Measurements from ENCODE around the gene PTGER2. TPM values are rescaled to one million over a fixed set of nuclear protein-coding genes. Genes with fewer than 3 reads are reported as not detected.

PTGER2 gene
- total and polyA plus RNA-seq, 2 donors (not counting 1 experiment from before 2014, with no cell fraction given) = 15.9 to 38.8 TPM

GRCh38 chr14:52356025-52356424 is 41.9 kb downstream of the PTGER2 start:
- peak in 1 of 2 donors; percentile 20 for DNase-seq (ENCODE audit: low read depth in 2 of 2)
- Histone ChIP-seq H3K4me1 (ENCODE audit: control insufficient read depth, extremely low read depth, insufficient read depth, low read length) (peaks cover 24% of the 10 kb centered on the region), H3K27ac (ENCODE audit: insufficient read depth, low read length) (peak overlapping the region; percentile 71), H3K36me3 (ENCODE audit: control insufficient read depth, insufficient read depth, low read length) (no peaks in the 10 kb centered on the region), H3K27me3 (ENCODE audit: control insufficient read depth, insufficient read depth, low read length) (no peaks in the 10 kb centered on the region), H3K79me2 (ENCODE audit: control insufficient read depth, insufficient read depth, low read length) (no peaks in the 10 kb centered on the region), H2AFZ (ENCODE audit: low read length) (no peak overlapping the region), H3K4me3 (replicated peaks in 1 of 4; ENCODE audit: control extremely low read depth in 1 of 4, insufficient read depth in 1 of 4, low read depth in 3 of 4, low read length in 4 of 4) (no peak overlapping the region), H3K9me3 (ENCODE audit: control insufficient read depth, insufficient read depth, low read depth, low read length) (no peaks in the 10 kb centered on the region), H4K20me1 (ENCODE audit: control insufficient read depth, extremely low read depth, insufficient read depth, low read length) (no peaks in the 10 kb centered on the region), H3K9ac (ENCODE audit: insufficient read depth, low read length) (no peak overlapping the region), H3K4me2 (ENCODE audit: extremely low read depth, insufficient read depth, low read length) (no peak overlapping the region)
- TF ChIP-seq EZH2 (IDR thresholded peaks at IDR 0.05; ENCODE audit: low read length, missing control alignments) (no peak), CTCF (conservative IDR thresholded peaks at IDR 0.05 in 1 of 2, IDR thresholded peaks at IDR 0.05 in 1 of 2; ENCODE audit: low read depth in 1 of 2, low read length in 2 of 2) (no peak)

GRCh38 chr14:52360831-52361230 is 46.7 kb downstream of the PTGER2 start:
- H3K9me3 ChIP-seq (ENCODE audit: control insufficient read depth, insufficient read depth, low read depth, low read length) = no peaks in the 10 kb centered on the region
- H3K9ac ChIP-seq (ENCODE audit: insufficient read depth, low read length) = no peak overlapping the region
- peak overlapping the region; percentile 68 for H2AFZ ChIP-seq (ENCODE audit: low read length)
- no peaks in the 10 kb centered on the region for H3K36me3 ChIP-seq (ENCODE audit: control insufficient read depth, insufficient read depth, low read length)
- no peaks in the 10 kb centered on the region for H3K27me3 ChIP-seq (ENCODE audit: control insufficient read depth, insufficient read depth, low read length)
- no peak for DNase-seq (ENCODE audit: low read depth in 2 of 2)
- TF ChIP-seq EZH2 (IDR thresholded peaks at IDR 0.05; ENCODE audit: low read length, missing control alignments) = no peak
- TF ChIP-seq CTCF (conservative IDR thresholded peaks at IDR 0.05 in 1 of 2, IDR thresholded peaks at IDR 0.05 in 1 of 2; ENCODE audit: low read depth in 1 of 2, low read length in 2 of 2) = no peak
- no peaks in the 10 kb centered on the region for H4K20me1 ChIP-seq (ENCODE audit: control insufficient read depth, extremely low read depth, insufficient read depth, low read length)
- no peak overlapping the region for H3K4me2 ChIP-seq (ENCODE audit: extremely low read depth, insufficient read depth, low read length)
- H3K4me3 ChIP-seq (replicated peaks in 1 of 4; ENCODE audit: control extremely low read depth in 1 of 4, insufficient read depth in 1 of 4, low read depth in 3 of 4, low read length in 4 of 4) = no peak overlapping the region
- H3K4me1 ChIP-seq (ENCODE audit: control insufficient read depth, extremely low read depth, insufficient read depth, low read length) = peaks cover 11% of the 10 kb centered on the region
- H3K27ac ChIP-seq (ENCODE audit: insufficient read depth, low read length) = no peak overlapping the region
- no peaks in the 10 kb centered on the region for H3K79me2 ChIP-seq (ENCODE audit: control insufficient read depth, insufficient read depth, low read length)

GRCh38 chr14:52363041-52363704 is 49.1 kb downstream of the PTGER2 start:
- Histone ChIP-seq H3K4me3 (replicated peaks in 1 of 4; ENCODE audit: control extremely low read depth in 1 of 4, insufficient read depth in 1 of 4, low read depth in 3 of 4, low read length in 4 of 4) (no peak overlapping the region), H3K79me2 (ENCODE audit: control insufficient read depth, insufficient read depth, low read length) (no peaks in the 10 kb centered on the region), H3K27me3 (ENCODE audit: control insufficient read depth, insufficient read depth, low read length) (no peaks in the 10 kb centered on the region), H3K36me3 (ENCODE audit: control insufficient read depth, insufficient read depth, low read length) (no peaks in the 10 kb centered on the region), H3K4me1 (ENCODE audit: control insufficient read depth, extremely low read depth, insufficient read depth, low read length) (peaks cover 8% of the 10 kb centered on the region), H2AFZ (ENCODE audit: low read length) (no peak overlapping the region), H3K27ac (ENCODE audit: insufficient read depth, low read length) (no peak overlapping the region), H3K9me3 (ENCODE audit: control insufficient read depth, insufficient read depth, low read depth, low read length) (no peaks in the 10 kb centered on the region), H3K9ac (ENCODE audit: insufficient read depth, low read length) (no peak overlapping the region), H4K20me1 (ENCODE audit: control insufficient read depth, extremely low read depth, insufficient read depth, low read length) (no peaks in the 10 kb centered on the region), H3K4me2 (ENCODE audit: extremely low read depth, insufficient read depth, low read length) (no peak overlapping the region)
- DNase-seq (ENCODE audit: low read depth in 2 of 2) = peak in 1 of 2 donors; percentile 28
- no peak for TF ChIP-seq EZH2 (IDR thresholded peaks at IDR 0.05; ENCODE audit: low read length, missing control alignments)
- TF ChIP-seq CTCF (conservative IDR thresholded peaks at IDR 0.05 in 1 of 2, IDR thresholded peaks at IDR 0.05 in 1 of 2; ENCODE audit: low read depth in 1 of 2, low read length in 2 of 2) = no peak
